ENCODE measurements around the gene SMAP1.

- TF ChIP-seq ZNF274 (IDR thresholded peaks at IDR 0.05; ENCODE audit: low read depth, low read length) (no peak), YY1 (IDR thresholded peaks at IDR 0.05; ENCODE audit: insufficient read depth, insufficient read length) (no peak)
Measured at GRCh38 chr6:70675822-70676221, 8.1 kb downstream of the SMAP1 start.
